GM12878 (cell line): ENCODE data around the gene CLDN6. TPM values are rescaled to one million over a fixed set of nuclear protein-coding genes. Genes with fewer than 3 reads are reported as not detected.

Source experiments
- ATAC-seq: fragments of 200-7000 bp; cut with Tn5 transposase; 3 replicates; pipeline ENCODE4 v1.9.1; 2020; ENCODE audit warnings: mild to moderate bottlenecking, moderate library complexity
- BruUV-seq: library from RNA; stranded (reverse); fragments of 400-500 nt; replicated peaks from 2 replicates; lab custom pipeline; 2021; lab: Mats Ljungman, UMichigan
- CTCF ChIA-PET: fragments of 300-600 bp; sonication (Branson Sonifier 250); formaldehyde crosslinking; extraction: SDS; loops from one replicate; lab custom pipeline; 2021; ENCODE audit warnings: inconsistent platforms; lab: Yijun Ruan, JAX
- POLR2A ChIA-PET: fragments of 350-600 bp; formaldehyde crosslinking; extraction: SDS; loops from one replicate; lab custom pipeline; 2021; ENCODE audit warnings: inconsistent platforms; lab: Charles Lee
- RAD21 ChIA-PET: fragments of 300-600 bp; sonication (Branson Sonifier 250); formaldehyde crosslinking; loops from one replicate; lab custom pipeline; 2023; ENCODE audit warnings: antibody characterized with exemption; ENCODE audit not compliant: unreplicated experiment; lab: Charles Lee
- SMC1A ChIA-PET: fragments of 300-600 bp; sonication (Branson Sonifier 250); formaldehyde crosslinking; loops from one replicate; lab custom pipeline; 2023; ENCODE audit not compliant: unreplicated experiment, uncharacterized antibody; lab: Charles Lee
- DNase-seq: peaks from one replicate; pipeline ENCODE4 v3.0.0-alpha.2; 2011; ENCODE audit warnings: low read depth, low spot score
- FAIRE-seq: peaks from 3 replicates; lab custom pipeline; 2011; peaks lifted over from hg19 to GRCh38; lab: Jason Lieb, UNC
- H2AFZ ChIP-seq: 2 replicates; pipeline ENCODE4 v1.6.0; 2011; ENCODE audit warnings: low read depth, low read length, control low read depth; ENCODE audit not compliant: control insufficient read depth
- H3K27ac ChIP-seq: 2 replicates; pipeline ENCODE4 v1.5.1; 2011; ENCODE audit warnings: control low read depth; ENCODE audit not compliant: control insufficient read depth, insufficient read depth
- H3K27me3 ChIP-seq, 2 experiments: replicated peaks in 1 of 2; 2 replicates each; pipeline versions ENCODE4 v1.6.0 to v1.6.1; 2011; ENCODE audit warnings: low read length in 1 of 2; ENCODE audit not compliant: control insufficient read depth in 2 of 2, insufficient read depth in 2 of 2
- H3K36me3 ChIP-seq, 2 experiments: 2 replicates each; pipeline ENCODE4 v1.5.1; 2011; ENCODE audit warnings: low read length in 1 of 2; ENCODE audit not compliant: control insufficient read depth in 2 of 2, insufficient read depth in 2 of 2
- H3K4me1 ChIP-seq: 2 replicates; pipeline ENCODE4 v1.6.1; 2011; ENCODE audit warnings: mild to moderate bottlenecking, low read length, moderate library complexity, mixed read lengths; ENCODE audit not compliant: control insufficient read depth, insufficient read depth
- H3K4me2 ChIP-seq: 2 replicates; pipeline ENCODE4 v1.6.0; 2011; ENCODE audit warnings: control low read depth; ENCODE audit not compliant: control insufficient read depth, insufficient read depth
- H3K4me3 ChIP-seq: fragments of 200-600 bp; sonication (generic); 2 replicates; pipeline ENCODE4 v1.5.1; 2016
- H3K79me2 ChIP-seq: 2 replicates; pipeline ENCODE4 v1.6.0; 2011; ENCODE audit warnings: low read length; ENCODE audit not compliant: control insufficient read depth, insufficient read depth
- H3K9ac ChIP-seq: 2 replicates; pipeline ENCODE4 v1.8.0; 2011; ENCODE audit warnings: low read length, control low read depth, mixed read lengths; ENCODE audit not compliant: control insufficient read depth, insufficient read depth
- H3K9me3 ChIP-seq: replicated peaks from 3 replicates; pipeline ENCODE4 v1.5.1; 2011; ENCODE audit warnings: mild to moderate bottlenecking, low read length; ENCODE audit not compliant: control insufficient read depth, insufficient read depth
- H4K20me1 ChIP-seq: 2 replicates; pipeline ENCODE4 v1.6.0; 2011; ENCODE audit not compliant: control insufficient read depth, insufficient read depth
- DPF2 ChIP-seq: fragments of 450-650 bp; IDR thresholded peaks from 2 replicates; pipeline ENCODE4 v1.6.1; 2017; ENCODE audit warnings: mild to moderate bottlenecking
- EED ChIP-seq: sonication (generic); IDR thresholded peaks from 2 replicates; pipeline ENCODE4 v1.6.1; 2016; ENCODE audit warnings: antibody characterized with exemption, low read depth
- FOS ChIP-seq: IDR thresholded peaks from 3 replicates; pipeline ENCODE4 v1.6.1; 2011; ENCODE audit warnings: borderline replicate concordance; ENCODE audit not compliant: insufficient read length; ENCODE audit errors: extremely low read depth
- GABPA ChIP-seq: IDR thresholded peaks from 2 replicates; pipeline ENCODE4 v1.6.1; 2014; ENCODE audit warnings: antibody characterized with exemption, low read depth, mild to moderate bottlenecking, inconsistent platforms
- NBN ChIP-seq: fragments of 450-650 bp; IDR thresholded peaks from 2 replicates; pipeline ENCODE4 v1.6.1; 2016
- NFYB ChIP-seq: IDR thresholded peaks from 2 replicates; pipeline ENCODE4 v1.6.1; 2011; ENCODE audit warnings: low read depth, mild to moderate bottlenecking, low read length, improper control_type of control experiment, moderate library complexity; ENCODE audit not compliant: insufficient read depth
- NR2C1 ChIP-seq: fragments of 450-650 bp; IDR thresholded peaks from 2 replicates; pipeline ENCODE4 v1.6.1; 2017; ENCODE audit warnings: antibody characterized with exemption, mild to moderate bottlenecking, moderate library complexity
- PML ChIP-seq: IDR thresholded peaks from 2 replicates; pipeline ENCODE4 v1.6.1; 2012; ENCODE audit warnings: low read length, inconsistent platforms
- RBBP5 ChIP-seq: fragments of 200-600 bp; sonication (generic); conservative IDR thresholded peaks from 2 replicates; pipeline ENCODE4 v1.6.1; 2016
- WGBS: methylation state at CpG from one replicate; pipeline ENCODE4 v1.1.6; 2016; ENCODE audit warnings: low lambda C conversion rate; ENCODE audit not compliant: insufficient replicate concordance, insufficient coverage; ENCODE audit errors: missing lambda C conversion rate; 5-methylcytosine and 5-hydroxymethylcytosine counted together
- in situ Hi-C: fragments of 300-500 bp; cut with MboI; formaldehyde crosslinking; loops from 9 replicates; pipeline ENCODE4 v1.14.3; 2018; ENCODE audit warnings: mixed read lengths
- intact Hi-C: fragments of 100-400 bp; cut with micrococcal nuclease; formaldehyde crosslinking; loops from one replicate; pipeline ENCODE4 v1.14.2; 2022; ENCODE audit not compliant: unreplicated experiment
- polyA plus RNA-seq, 11 experiments: library from polyadenylated mRNA; depleted of rRNA in 4 of 11; unstranded in 6 of 11; stranded (reverse) in 5 of 11; fragments of >200 nt; fragmentation: Nextera tagmentation in 4 of 11; fragmentation: Illumina TruSeq in 1 of 11; extraction: Ambion mirVana in 4 of 11; extraction: Trizol in 1 of 11; gene quantifications; 1 replicate in 1 of 11; 2 replicates in 10 of 11; pipeline versions ENCODE4 v1.2.1 to v1.2.3, GENCODE V29; 2011 to 2016; ENCODE audit warnings: inconsistent platforms in 2 of 11, missing spikeins in 2 of 11, low read depth in 1 of 11
- total RNA-seq, 4 experiments: library from RNA; depleted of rRNA in 3 of 4; stranded (reverse); fragments of >200 nt in 3 of 4; fragmentation: Illumina TruSeq in 1 of 4; extraction: Trizol in 1 of 4; gene quantifications; 2 replicates each; pipeline versions ENCODE4 v1.2.1 to v1.2.3, GENCODE V29; 2013 to 2021
- TF ChIP-seq, protein P1 (sequence below): fragments of 150-350 bp; IDR thresholded peaks from 2 replicates; pipeline ENCODE4 v1.6.1; 2016; ENCODE audit warnings: low read depth, low read length
- TF ChIP-seq, protein P2 (sequence below): IDR thresholded peaks from 2 replicates; pipeline ENCODE4 v1.6.1; 2012; ENCODE audit warnings: low read depth, low read length, improper control_type of control experiment

The CLDN6 gene
- total and polyA plus RNA-seq, 10 of the 15 experiments (the other 5 are each of a cell fraction or from before 2014, with no cell fraction given): 0.15 to 0.26 (median 0.23) TPM; not detected in 7

DNA sequence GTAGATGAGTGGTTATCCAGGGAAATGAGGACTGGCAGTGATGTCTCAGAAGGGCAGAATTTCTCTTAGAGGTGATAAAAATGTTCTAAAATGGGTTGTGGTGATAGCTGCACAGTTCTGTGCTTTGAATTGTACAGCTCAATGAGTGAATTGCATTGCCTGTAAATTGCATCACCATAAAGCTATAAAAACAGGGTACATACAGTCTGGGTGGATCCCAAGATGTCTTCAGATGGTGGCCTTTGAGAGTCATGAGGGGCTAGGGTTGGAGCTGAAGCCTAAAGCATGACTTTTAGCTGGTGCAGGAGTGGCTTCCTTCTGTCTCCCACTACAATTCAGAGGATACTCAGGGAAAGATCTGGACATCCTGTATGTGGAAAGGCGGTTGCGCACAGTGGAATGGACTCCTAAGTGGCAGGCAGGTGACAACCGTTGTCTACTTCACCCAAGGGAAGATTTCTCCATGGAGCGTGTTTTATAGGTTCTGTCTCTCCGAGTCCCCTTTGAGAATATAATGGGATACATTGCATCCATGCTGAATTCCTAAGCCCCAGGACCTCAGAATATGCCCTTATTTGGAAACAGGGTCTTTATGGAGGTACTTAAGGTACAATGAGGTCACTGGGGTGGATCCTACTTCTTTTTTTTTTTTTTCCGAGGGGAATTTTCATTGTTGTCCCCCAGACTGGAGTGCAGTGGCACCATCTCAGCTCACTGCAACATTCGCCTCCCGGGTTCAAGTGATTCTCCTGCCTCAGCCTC, 45.8 kb upstream of the CLDN6 start:
- Histone ChIP-seq H3K9ac (no peak overlapping the region), H3K27ac (no peak overlapping the region), H3K36me3 (no peaks in the 10 kb centered on the region; a peak in 1 of 4 replicates)
- TF ChIP-seq, protein P1, sequence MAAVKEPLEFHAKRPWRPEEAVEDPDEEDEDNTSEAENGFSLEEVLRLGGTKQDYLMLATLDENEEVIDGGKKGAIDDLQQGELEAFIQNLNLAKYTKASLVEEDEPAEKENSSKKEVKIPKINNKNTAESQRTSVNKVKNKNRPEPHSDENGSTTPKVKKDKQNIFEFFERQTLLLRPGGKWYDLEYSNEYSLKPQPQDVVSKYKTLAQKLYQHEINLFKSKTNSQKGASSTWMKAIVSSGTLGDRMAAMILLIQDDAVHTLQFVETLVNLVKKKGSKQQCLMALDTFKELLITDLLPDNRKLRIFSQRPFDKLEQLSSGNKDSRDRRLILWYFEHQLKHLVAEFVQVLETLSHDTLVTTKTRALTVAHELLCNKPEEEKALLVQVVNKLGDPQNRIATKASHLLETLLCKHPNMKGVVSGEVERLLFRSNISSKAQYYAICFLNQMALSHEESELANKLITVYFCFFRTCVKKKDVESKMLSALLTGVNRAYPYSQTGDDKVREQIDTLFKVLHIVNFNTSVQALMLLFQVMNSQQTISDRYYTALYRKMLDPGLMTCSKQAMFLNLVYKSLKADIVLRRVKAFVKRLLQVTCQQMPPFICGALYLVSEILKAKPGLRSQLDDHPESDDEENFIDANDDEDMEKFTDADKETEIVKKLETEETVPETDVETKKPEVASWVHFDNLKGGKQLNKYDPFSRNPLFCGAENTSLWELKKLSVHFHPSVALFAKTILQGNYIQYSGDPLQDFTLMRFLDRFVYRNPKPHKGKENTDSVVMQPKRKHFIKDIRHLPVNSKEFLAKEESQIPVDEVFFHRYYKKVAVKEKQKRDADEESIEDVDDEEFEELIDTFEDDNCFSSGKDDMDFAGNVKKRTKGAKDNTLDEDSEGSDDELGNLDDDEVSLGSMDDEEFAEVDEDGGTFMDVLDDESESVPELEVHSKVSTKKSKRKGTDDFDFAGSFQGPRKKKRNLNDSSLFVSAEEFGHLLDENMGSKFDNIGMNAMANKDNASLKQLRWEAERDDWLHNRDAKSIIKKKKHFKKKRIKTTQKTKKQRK: no peak
- no peak for TF ChIP-seq NBN
- no peak for TF ChIP-seq DPF2
- TF ChIP-seq FOS: no peak
- no peak for TF ChIP-seq EED
- TF ChIP-seq NFYB: no peak
- TF ChIP-seq RBBP5: no peak
- TF ChIP-seq PML: no peak
- no peak for TF ChIP-seq NR2C1
- TF ChIP-seq GABPA: no peak
- TF ChIP-seq, protein P2, sequence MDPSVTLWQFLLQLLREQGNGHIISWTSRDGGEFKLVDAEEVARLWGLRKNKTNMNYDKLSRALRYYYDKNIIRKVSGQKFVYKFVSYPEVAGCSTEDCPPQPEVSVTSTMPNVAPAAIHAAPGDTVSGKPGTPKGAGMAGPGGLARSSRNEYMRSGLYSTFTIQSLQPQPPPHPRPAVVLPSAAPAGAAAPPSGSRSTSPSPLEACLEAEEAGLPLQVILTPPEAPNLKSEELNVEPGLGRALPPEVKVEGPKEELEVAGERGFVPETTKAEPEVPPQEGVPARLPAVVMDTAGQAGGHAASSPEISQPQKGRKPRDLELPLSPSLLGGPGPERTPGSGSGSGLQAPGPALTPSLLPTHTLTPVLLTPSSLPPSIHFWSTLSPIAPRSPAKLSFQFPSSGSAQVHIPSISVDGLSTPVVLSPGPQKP: no peak
- TF ChIP-seq, all 136 proteins: peak for 0
- H3K4me3 ChIP-seq: no peak overlapping the region
- CTCF ChIA-PET: interaction anchor here (0.7 to 9.5 kb wide), 12 partner anchors 13 to 94 kb away, joined by 3 to 174 read pairs (median 4); partner anchors contain the start of gene ZNF213
- no peak for ATAC-seq
- no peak for DNase-seq
- no peaks in the 10 kb centered on the region for H3K27me3 ChIP-seq
- H4K20me1 ChIP-seq: no peaks in the 10 kb centered on the region
- RAD21 ChIA-PET: interaction anchor here (0.7 to 3.9 kb wide), 4 partner anchors 12 to 65 kb away, joined by 3 to 23 read pairs (median 6); no protein-coding TSS in a partner anchor
- H3K9me3 ChIP-seq: no peaks in the 10 kb centered on the region; the same call in 2 of the 3 replicates
- SMC1A ChIA-PET: interaction anchor here (0.6 to 6.1 kb wide), 6 partner anchors 12 to 71 kb away, joined by 3 to 52 read pairs (median 4); partner anchors contain the start of gene ZNF213
- no peak overlapping the region for H3K4me2 ChIP-seq
- H3K79me2 ChIP-seq: peaks cover 25% of the 10 kb centered on the region
- no peak overlapping the region for H2AFZ ChIP-seq
- BruUV-seq: no TSS peak
- peaks cover 23% of the 10 kb centered on the region for H3K4me1 ChIP-seq
- intact Hi-C loops: no loop called here
- POLR2A ChIA-PET: no interaction called here
- in situ Hi-C loops: loop anchor here (5.0 kb wide), 2 partner anchors 33 to 63 kb away; partner anchors contain the start of gene ZSCAN10
- WGBS: 86% methylated on average over 8 of the region's 8 CpGs
- FAIRE-seq: no peak
